RWPE1 (cell line): Measurements from ENCODE around the gene MAGI3.
A peak's percentile ranks its signal among the peaks of the same experiment; 100 is the strongest.

Experiments used
- CTCF ChIA-PET: fragments of 350-600 bp; sonication (Branson Sonifier 250); formaldehyde crosslinking; extraction: SDS; loops from one replicate; lab custom pipeline; 2021; lab: Yijun Ruan, JAX
- POLR2A ChIA-PET: fragments of 400-600 bp; formaldehyde crosslinking; extraction: SDS; loops from one replicate; lab custom pipeline; 2020; ENCODE audit warnings: antibody characterized with exemption; ENCODE audit not compliant: low non-redundant PET; lab: Yijun Ruan, JAX
- DNase-seq: peaks from one replicate; pipeline ENCODE4 v3.0.0; 2012; ENCODE audit warnings: low spot score
- H3K27ac ChIP-seq: fragments of 450-650 bp; 2 replicates; pipeline ENCODE4 v1.5.1; 2017
- CTCF ChIP-seq: fragments of 450-650 bp; conservative IDR thresholded peaks from 2 replicates; pipeline ENCODE4 v1.5.1; 2017; ENCODE audit warnings: low read depth, mild to moderate bottlenecking

Gene MAGI3

GRCh38 chr1:113652771-113653170, 262.5 kb downstream of the MAGI3 start:
- TF ChIP-seq CTCF, result no peak
- CTCF ChIA-PET, result no interaction called here
- DNase-seq, result peak; percentile 82
- H3K27ac ChIP-seq, result no peak overlapping the region
- POLR2A ChIA-PET, result no interaction called here

GRCh38 chr1:113653741-113654140, 263.4 kb downstream of the MAGI3 start:
- CTCF ChIA-PET, result no interaction called here
- POLR2A ChIA-PET, result no interaction called here
- no peak for DNase-seq

GRCh38 chr1:113654883-113655282, 264.6 kb downstream of the MAGI3 start:
- TF ChIP-seq CTCF, result no peak
- no peak overlapping the region for H3K27ac ChIP-seq
- POLR2A ChIA-PET, result no interaction called here
- CTCF ChIA-PET, result no interaction called here
- DNase-seq, result no peak

More at GRCh38 chr1:113653741-113654140, 263.4 kb downstream of the MAGI3 start:
- no peak for TF ChIP-seq CTCF
- peak overlapping the region; percentile 72 for H3K27ac ChIP-seq

GRCh38 chr1:113657126-113657525, 266.8 kb downstream of the MAGI3 start:
- no peak overlapping the region for H3K27ac ChIP-seq
- no peak for TF ChIP-seq CTCF
- POLR2A ChIA-PET, result no interaction called here
- no peak for DNase-seq
- CTCF ChIA-PET, result interaction anchor here (0.6 kb wide), 1 partner anchor 236 kb away, joined by 3 read pairs; no protein-coding TSS in a partner anchor

- CTCF ChIA-PET, result no interaction called here
- no peak for DNase-seq
- no peak overlapping the region for H3K27ac ChIP-seq
- POLR2A ChIA-PET, result no interaction called here
- TF ChIP-seq CTCF, result no peak
These were observed 267.3 kb downstream of the MAGI3 start for GRCh38 chr1:113657556-113658063.

- H3K27ac ChIP-seq, result no peak overlapping the region
These were observed 268.7 kb downstream of the MAGI3 start for GRCh38 chr1:113659035-113659434.

More at GRCh38 chr1:113659035-113659434, 268.7 kb downstream of the MAGI3 start:
- ChIA-PET POLR2A (no interaction called here), CTCF (no interaction called here)
- DNase-seq, result no peak
- TF ChIP-seq CTCF, result no peak
